ENCODE results near the gene CCM2.
"Not testable (repeated sequence)": the region's sequence is repeated elsewhere in the genome, so short reads cannot be mapped to it uniquely, and the experiment has no call there.

CCM2 gene

GRCh38 chr7:44982535-44982923, 17.5 kb upstream of the CCM2 start:
- no peak for DNase-seq

- no peak for DNase-seq
Measured at GRCh38 chr7:44982970-44983369, 17.0 kb upstream of the CCM2 start.

- DNase-seq = no peak
Measured at GRCh38 chr7:44983742-44984477, 16.1 kb upstream of the CCM2 start.

GRCh38 chr7:44984478-44984758, 15.6 kb upstream of the CCM2 start:
- DNase-seq = no peak

DNA sequence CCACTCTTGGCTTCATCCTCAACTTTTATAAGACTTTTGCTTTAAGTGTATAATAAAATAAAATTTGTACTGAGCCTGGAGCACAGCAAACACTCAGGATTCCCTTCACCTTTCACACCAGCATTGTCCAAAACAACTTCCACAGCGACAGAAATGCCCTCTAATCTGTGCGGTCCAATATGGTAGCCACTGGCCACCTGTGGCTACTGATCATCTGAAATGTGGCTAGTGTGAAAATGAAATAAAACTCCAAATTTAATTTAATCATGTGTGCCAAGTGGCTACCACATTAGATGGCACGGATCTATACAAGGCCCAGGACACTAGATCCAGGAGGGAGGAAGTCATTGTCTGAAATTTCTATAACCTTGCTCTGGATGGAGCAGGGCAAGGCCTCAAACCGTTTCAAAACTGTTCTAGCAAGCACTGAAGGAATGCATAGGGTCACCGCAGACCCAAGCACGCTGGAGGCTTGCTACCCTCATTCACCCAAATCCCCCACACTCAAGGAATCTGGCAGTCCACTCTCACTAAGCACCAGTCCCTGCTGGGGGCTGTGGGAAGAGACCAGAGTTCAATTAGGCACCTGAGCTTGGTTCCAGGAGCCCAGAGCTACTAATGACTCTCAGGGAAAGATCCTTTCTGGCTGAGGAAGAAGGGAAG, 14.8 kb upstream of the CCM2 start:
- no peak for DNase-seq

DNA sequence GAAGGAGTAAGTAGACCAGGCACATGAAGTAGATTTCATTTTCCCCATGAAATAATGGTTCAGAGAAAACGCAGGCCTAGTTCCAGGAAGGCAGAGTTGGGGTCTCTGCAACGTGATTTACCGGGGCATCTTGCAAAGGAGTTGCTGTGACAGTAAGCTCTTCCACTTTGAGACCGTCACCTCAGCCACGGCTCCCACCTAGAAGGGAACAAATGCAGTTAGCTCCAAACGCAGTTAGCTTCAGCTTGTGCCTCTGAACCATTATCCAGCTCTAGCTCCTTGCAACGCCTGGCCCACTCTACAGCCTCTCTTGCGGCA, 14.1 kb upstream of the CCM2 start:
- no peak for DNase-seq

- peak; percentile 96 for DNase-seq
Measured at GRCh38 chr7:44986218-44987053, 13.6 kb upstream of the CCM2 start.

GRCh38 chr7:44987457-44987856, 12.5 kb upstream of the CCM2 start:
- no peak for DNase-seq

DNA sequence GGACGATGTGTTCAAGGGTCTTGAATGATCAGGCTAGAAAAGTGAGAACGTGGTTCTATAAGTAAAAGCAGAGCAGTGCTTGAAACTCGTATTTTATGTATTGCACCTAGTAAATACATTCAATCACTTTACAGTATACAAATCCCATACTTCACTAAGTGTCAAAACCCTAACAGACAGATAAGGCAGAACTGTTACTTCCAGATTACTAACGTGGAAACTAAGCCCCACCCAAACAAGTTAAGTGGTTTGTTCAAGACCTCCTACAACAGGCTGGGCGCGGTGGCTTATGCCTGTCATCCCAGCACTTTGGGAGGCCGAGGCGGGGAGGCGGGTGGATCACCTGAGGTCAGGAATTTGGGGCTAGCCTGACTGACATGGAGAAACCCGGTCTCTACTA, 12.0 kb upstream of the CCM2 start:
- no peak for DNase-seq

DNA sequence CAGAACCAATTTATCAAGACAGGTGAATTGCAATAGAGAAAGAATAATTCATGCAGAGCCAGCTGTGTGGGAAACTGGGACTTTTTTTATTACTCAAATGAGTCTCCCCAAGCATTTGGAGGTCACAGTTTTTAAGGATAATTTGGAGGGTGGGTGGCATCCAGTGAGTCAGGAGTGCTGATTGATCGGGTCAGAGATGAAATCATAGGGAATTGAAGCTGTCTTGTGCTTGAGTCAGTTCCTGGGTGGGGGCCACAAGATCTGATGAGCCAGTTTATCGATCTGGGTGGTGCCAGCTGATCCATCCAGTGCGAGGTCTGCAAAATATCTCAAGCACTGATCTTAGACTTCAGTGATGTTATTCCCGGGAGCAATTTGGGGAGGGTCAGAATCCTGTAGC, 11.3 kb upstream of the CCM2 start:
- no peak for DNase-seq

GRCh38 chr7:44989132-44989531, 10.9 kb upstream of the CCM2 start:
- no peak for DNase-seq

- DNase-seq = no peak
Measured at GRCh38 chr7:44990109-44991023, 9.6 kb upstream of the CCM2 start.

DNA sequence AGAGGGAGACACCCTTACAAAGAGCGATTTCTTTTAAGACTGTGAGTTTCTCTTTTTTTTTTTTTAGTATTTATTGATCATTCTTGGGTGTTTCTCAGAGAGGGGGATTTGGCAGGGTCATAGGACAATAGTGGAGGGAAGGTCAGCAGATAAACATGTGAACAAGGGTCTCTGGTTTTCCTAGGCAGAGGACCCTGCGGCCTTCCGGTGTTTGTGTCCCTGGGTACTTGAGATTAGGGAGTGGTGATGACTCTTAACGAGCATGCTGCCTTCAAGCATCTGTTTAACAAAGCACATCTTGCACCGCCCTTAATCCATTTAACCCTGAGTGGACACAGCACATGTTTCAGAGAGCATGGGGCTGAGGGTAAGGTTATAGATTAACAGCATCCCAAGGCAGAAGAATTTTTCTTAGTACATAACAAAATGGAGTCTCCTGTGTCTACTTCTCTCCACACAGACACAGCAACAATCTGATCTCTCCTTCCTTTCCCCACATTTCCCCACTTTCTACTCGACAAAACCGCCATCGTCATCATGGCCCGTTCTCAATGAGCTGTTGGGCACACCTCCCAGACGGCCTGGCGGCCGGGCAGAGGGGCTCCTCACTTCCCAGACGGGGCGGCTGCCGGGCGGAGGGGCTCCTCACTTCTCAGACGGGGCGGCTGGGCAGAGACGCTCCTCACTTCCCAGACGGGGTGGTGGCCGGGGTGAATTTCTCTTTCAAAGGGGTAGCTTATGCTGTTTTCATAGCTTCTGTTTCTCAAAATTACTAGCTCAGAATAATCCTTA, 7.8 kb upstream of the CCM2 start:
- DNase-seq = not testable (repeated sequence)

DNA sequence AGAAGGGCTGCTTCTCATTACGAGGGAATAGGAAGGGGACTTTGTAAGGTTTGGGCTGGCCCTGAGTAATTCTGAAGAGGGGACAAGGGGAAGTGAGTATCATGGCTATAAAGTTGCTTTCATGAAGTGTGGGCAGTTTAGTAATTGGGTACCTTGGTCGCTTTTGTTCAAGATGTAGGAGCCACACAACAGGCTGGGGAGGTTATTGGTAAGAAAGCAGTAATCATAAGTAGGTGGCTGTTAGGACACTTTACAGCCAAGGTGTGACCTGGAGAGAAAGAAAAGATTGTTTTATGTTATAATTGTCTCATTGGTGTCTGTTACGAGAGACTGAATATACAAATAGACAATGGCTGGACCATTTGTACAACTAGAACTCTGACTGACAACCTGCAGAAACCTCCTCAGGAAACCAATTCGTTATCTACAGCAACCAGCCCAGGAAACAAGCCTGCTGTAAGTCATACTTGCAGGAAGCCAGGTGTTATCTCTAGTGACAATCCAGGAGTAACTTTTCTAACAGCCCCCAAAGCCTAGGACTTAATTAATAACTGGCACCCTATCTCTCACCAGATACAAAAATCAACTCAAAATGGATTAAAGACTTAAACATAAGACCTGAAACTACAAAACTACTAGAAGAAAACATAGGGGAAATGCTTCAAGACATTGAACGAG, 5.0 kb upstream of the CCM2 start:
- DNase-seq = no peak

GRCh38 chr7:44995555-44996493, 4.2 kb upstream of the CCM2 start:
- DNase-seq = no peak

- DNase-seq = no peak
Measured at GRCh38 chr7:44998153-44998871, 1.7 kb upstream of the CCM2 start.

DNA sequence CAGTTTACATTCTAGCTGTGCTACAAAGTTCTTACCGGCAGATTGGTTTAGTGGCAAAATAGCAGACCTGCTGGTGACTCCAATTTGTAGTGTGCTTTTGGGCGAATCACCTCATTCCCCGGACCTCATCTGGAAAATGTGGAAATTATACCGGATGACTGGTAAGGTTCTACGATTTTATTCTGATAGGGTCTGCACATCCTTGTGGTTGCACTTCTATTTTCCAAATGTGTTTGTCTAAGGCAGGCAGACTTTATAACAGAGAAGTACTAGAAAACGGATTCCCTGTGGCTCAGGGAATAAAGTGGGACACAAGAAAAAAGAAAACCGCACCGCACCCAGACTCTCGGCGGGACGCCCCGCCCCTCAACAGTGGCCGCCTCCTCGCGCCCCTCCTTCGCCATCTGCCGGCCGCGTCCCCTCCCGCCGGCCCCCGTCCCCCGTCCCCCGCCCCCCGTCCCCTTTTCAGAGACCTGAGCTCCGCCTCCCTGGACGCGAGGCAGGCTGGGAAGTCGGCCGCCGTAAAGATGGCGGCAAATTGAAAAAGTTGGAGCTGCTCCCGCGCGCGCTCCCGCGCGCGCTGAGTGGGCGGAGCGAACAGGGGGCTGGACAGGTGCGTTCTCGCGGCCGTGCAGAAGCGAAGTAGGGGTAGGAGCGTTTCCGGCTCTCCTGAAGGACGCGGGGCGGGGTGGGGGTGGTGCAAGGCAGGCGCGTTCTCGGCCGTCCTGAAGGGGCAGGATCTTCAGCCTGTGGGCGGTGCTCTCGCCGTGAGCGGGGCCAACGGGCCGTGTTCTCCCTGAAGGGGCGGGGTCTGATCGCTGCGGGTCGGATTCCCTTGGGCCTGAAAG, 532 bp upstream of the CCM2 start:
- DNase-seq = peak; percentile 100

DNA sequence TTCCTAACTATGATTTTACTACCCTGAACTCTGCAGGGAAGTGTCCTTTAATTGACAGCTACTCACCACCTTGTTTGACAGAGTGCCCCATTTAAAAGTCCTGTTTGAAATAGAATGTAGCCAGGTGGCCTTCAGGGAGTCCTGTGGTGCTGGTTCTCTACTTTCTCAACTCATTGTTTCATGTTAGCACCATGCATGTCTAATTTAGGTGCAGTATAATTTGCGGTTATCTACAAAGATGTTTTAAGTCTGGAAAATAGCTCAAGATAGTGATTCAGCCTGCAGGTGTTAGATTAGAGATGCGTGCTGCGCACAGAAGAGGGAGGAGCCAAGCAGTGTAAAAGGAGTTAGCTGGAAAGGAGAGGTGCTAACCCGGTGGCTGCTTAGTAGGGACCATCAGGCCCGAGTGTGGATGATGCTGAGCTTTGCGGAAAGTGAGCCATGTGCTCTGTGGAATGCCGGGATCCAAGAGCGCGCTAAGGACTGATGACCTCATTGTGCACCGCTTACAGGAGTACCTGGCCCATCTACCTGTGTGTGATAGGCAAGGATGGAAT, 1.2 kb downstream of the CCM2 start:
- DNase-seq = no peak

- DNase-seq = no peak
Measured at GRCh38 chr7:45001826-45002225, 1.8 kb downstream of the CCM2 start.

All from inflammatory macrophage treated with lipopolysaccharide for 4 hours (primary cell).